Mucosa of gallbladder (tissue), 1 donor: ENCODE results near the gene DTWD2. TPM values are rescaled to one million over a fixed set of nuclear protein-coding genes. Genes with fewer than 3 reads are reported as not detected.
"Not testable (repeated sequence)": the region's sequence is repeated elsewhere in the genome, so short reads cannot be mapped to it uniquely, and the experiment has no call there.

Source experiments
- DNase-seq: peaks from one replicate; pipeline ENCODE4 v3.0.0-alpha.2; 2020; ENCODE audit warnings: low spot score
- total RNA-seq: library from RNA; stranded (reverse); gene quantifications from one replicate; pipeline ENCODE4 v1.2.1, GENCODE V29; 2021
- donor health status: DM: no; HTN: no; CAD: no.

Gene DTWD2
- total RNA-seq, 1 donor from 2014 or later: 9.5 TPM

- DNase-seq: no peak
Observed at GRCh38 chr5:118996098-118996497, 7.8 kb upstream of the DTWD2 start.

- no peak for DNase-seq
Observed at GRCh38 chr5:118994595-118994994, 6.2 kb upstream of the DTWD2 start.

- DNase-seq: not testable (repeated sequence)
Observed at GRCh38 chr5:118993118-118993517, 4.8 kb upstream of the DTWD2 start.

GRCh38 chr5:118992055-118992454, 3.7 kb upstream of the DTWD2 start:
- DNase-seq: not testable (repeated sequence)

- no peak for DNase-seq
Observed at GRCh38 chr5:118990582-118990981, 2.2 kb upstream of the DTWD2 start.

- no peak for DNase-seq
Observed at GRCh38 chr5:118989816-118990215, 1.5 kb upstream of the DTWD2 start.

GRCh38 chr5:118988866-118989180, 476 bp upstream of the DTWD2 start:
- DNase-seq: no peak

GRCh38 chr5:118984602-118985001, 3.7 kb downstream of the DTWD2 start:
- no peak for DNase-seq

GRCh38 chr5:118981783-118982182, 6.6 kb downstream of the DTWD2 start:
- no peak for DNase-seq

- no peak for DNase-seq
Observed at GRCh38 chr5:118980438-118980837, 7.9 kb downstream of the DTWD2 start.

GRCh38 chr5:118980017-118980416, 8.3 kb downstream of the DTWD2 start:
- no peak for DNase-seq

GRCh38 chr5:118973779-118974445, 14.4 kb downstream of the DTWD2 start:
- DNase-seq: not testable (repeated sequence)

- DNase-seq: no peak
Observed at GRCh38 chr5:118968925-118969375, 19.4 kb downstream of the DTWD2 start.

- DNase-seq: no peak
Observed at GRCh38 chr5:118968406-118968911, 19.9 kb downstream of the DTWD2 start.

GRCh38 chr5:118967059-118967508, 21.3 kb downstream of the DTWD2 start:
- no peak for DNase-seq

GRCh38 chr5:118965890-118966289, 22.5 kb downstream of the DTWD2 start:
- no peak for DNase-seq

- not testable (repeated sequence) for DNase-seq
Observed at GRCh38 chr5:118964970-118965369, 23.4 kb downstream of the DTWD2 start.

- not testable (repeated sequence) for DNase-seq
Observed at GRCh38 chr5:118964388-118964787, 24.0 kb downstream of the DTWD2 start.

GRCh38 chr5:118963169-118963568, 25.2 kb downstream of the DTWD2 start:
- DNase-seq: no peak

- DNase-seq: no peak
Observed at GRCh38 chr5:118960557-118960956, 27.8 kb downstream of the DTWD2 start.

GRCh38 chr5:118956727-118957126, 31.6 kb downstream of the DTWD2 start:
- DNase-seq: no peak

- no peak for DNase-seq
Observed at GRCh38 chr5:118953652-118954005, 34.7 kb downstream of the DTWD2 start.

GRCh38 chr5:118952992-118953651, 35.2 kb downstream of the DTWD2 start:
- no peak for DNase-seq
